GM23338 (cell line): ENCODE data around the gene CASR.

Experiments used
- CREB1 ChIP-seq: fragments of 250-450 bp; sonication (Bioruptor Pico); IDR thresholded peaks from 2 replicates; pipeline ENCODE4 v1.5.0; 2020; ENCODE audit warnings: low read depth, mild to moderate bottlenecking, moderate library complexity
- EZH2 ChIP-seq: fragments of 200-600 bp; sonication (generic); IDR thresholded peaks from one replicate; pipeline ENCODE4 v1.8.0; 2017; ENCODE audit warnings: antibody characterized with exemption, mild to moderate bottlenecking, low read depth; ENCODE audit not compliant: unreplicated experiment
- EZH2phosphoT487 ChIP-seq: fragments of 200-600 bp; sonication (generic); IDR thresholded peaks from one replicate; pipeline ENCODE4 v1.8.1; 2018; ENCODE audit warnings: antibody characterized with exemption; ENCODE audit not compliant: unreplicated experiment
- NANOG ChIP-seq: IDR thresholded peaks from 2 replicates; pipeline ENCODE4 v1.6.1; 2016; ENCODE audit warnings: antibody characterized with exemption, borderline replicate concordance
- POLR2AphosphoS5 ChIP-seq: IDR thresholded peaks from 2 replicates; pipeline ENCODE4 v1.6.1; 2016; ENCODE audit warnings: antibody characterized with exemption, low read depth
- ZNF114 ChIP-seq: fragments of 250-450 bp; sonication (Bioruptor Pico); IDR thresholded peaks from 2 replicates; pipeline ENCODE4 v1.5.0; 2020; ENCODE audit warnings: mild to moderate bottlenecking, moderate library complexity
- TF ChIP-seq, protein P1 (sequence below), 2 experiments: fragments of 200-600 bp in 1 of 2; sonication (generic) in 1 of 2; conservative IDR thresholded peaks; 2 replicates each; pipeline versions ENCODE4 v1.5.1 to v1.6.1; 2016 to 2017; ENCODE audit warnings: antibody characterized with exemption in 2 of 2, low read depth in 2 of 2, mild to moderate bottlenecking in 2 of 2, moderate library complexity in 1 of 2
- TF ChIP-seq, protein P2 (sequence below): IDR thresholded peaks from one replicate; pipeline ENCODE4 v1.6.1; 2018; ENCODE audit warnings: antibody characterized with exemption; ENCODE audit not compliant: unreplicated experiment

DNA sequence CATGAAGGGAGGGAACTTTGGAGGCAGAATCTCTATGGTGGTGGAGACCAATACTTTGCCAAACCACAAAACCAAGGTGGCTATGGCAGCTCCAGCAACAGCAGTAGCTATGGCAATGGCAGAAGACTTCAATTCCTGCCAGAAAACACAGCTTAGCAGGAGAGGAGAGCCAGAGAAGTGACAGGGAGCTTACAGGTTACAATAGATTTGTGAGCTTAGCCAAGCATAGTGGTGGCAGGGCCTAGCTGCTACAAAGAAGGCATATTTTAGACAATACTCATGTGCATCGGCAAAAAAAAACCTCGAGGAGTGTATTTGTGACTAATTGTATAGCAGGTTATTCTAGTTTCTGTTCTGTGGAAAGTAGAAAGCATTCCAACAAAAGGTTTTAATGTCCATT lies 135.2 kb downstream of the CASR start:
- TF ChIP-seq EZH2 (no peak), EZH2phosphoT487 (no peak), CREB1 (CRISPR knock-in tag) (no peak), POLR2AphosphoS5 (no peak), ZNF114 (CRISPR knock-in tag) (no peak), NANOG (no peak)
- TF ChIP-seq, protein P1, sequence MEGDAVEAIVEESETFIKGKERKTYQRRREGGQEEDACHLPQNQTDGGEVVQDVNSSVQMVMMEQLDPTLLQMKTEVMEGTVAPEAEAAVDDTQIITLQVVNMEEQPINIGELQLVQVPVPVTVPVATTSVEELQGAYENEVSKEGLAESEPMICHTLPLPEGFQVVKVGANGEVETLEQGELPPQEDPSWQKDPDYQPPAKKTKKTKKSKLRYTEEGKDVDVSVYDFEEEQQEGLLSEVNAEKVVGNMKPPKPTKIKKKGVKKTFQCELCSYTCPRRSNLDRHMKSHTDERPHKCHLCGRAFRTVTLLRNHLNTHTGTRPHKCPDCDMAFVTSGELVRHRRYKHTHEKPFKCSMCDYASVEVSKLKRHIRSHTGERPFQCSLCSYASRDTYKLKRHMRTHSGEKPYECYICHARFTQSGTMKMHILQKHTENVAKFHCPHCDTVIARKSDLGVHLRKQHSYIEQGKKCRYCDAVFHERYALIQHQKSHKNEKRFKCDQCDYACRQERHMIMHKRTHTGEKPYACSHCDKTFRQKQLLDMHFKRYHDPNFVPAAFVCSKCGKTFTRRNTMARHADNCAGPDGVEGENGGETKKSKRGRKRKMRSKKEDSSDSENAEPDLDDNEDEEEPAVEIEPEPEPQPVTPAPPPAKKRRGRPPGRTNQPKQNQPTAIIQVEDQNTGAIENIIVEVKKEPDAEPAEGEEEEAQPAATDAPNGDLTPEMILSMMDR (conservative IDR thresholded peaks at IDR 0.05; ENCODE audit: low read depth in 2 of 2), result no peak
- TF ChIP-seq, protein P2, sequence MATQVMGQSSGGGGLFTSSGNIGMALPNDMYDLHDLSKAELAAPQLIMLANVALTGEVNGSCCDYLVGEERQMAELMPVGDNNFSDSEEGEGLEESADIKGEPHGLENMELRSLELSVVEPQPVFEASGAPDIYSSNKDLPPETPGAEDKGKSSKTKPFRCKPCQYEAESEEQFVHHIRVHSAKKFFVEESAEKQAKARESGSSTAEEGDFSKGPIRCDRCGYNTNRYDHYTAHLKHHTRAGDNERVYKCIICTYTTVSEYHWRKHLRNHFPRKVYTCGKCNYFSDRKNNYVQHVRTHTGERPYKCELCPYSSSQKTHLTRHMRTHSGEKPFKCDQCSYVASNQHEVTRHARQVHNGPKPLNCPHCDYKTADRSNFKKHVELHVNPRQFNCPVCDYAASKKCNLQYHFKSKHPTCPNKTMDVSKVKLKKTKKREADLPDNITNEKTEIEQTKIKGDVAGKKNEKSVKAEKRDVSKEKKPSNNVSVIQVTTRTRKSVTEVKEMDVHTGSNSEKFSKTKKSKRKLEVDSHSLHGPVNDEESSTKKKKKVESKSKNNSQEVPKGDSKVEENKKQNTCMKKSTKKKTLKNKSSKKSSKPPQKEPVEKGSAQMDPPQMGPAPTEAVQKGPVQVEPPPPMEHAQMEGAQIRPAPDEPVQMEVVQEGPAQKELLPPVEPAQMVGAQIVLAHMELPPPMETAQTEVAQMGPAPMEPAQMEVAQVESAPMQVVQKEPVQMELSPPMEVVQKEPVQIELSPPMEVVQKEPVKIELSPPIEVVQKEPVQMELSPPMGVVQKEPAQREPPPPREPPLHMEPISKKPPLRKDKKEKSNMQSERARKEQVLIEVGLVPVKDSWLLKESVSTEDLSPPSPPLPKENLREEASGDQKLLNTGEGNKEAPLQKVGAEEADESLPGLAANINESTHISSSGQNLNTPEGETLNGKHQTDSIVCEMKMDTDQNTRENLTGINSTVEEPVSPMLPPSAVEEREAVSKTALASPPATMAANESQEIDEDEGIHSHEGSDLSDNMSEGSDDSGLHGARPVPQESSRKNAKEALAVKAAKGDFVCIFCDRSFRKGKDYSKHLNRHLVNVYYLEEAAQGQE, result no peak
